Amniotic stem cell (primary cell): ENCODE data around the gene PRDX2.
A peak's percentile ranks its signal among the peaks of the same experiment; 100 is the strongest.

Experiments used
- DNase-seq: peaks from one replicate; lab custom pipeline; 2025; lab: John Stamatoyannopoulos, UW

PRDX2 gene

GRCh38 chr19:12779162-12779993 lies 22.2 kb downstream of the PRDX2 start:
- no peak for DNase-seq

- DNase-seq, result no peak
These were observed 22.8 kb downstream of the PRDX2 start for GRCh38 chr19:12778905-12779161.

- no peak for DNase-seq
These were observed 23.3 kb downstream of the PRDX2 start for GRCh38 chr19:12778017-12778904.

- DNase-seq, result peak; percentile 50
These were observed 24.2 kb downstream of the PRDX2 start for GRCh38 chr19:12777217-12778016.

GRCh38 chr19:12774588-12775555 lies 26.7 kb downstream of the PRDX2 start, which contains the start of gene HOOK2:
TSS of gene HOOK2 (minus strand) at chr19:12775552. CDS start at chr19:12775449, 103 bp downstream.
- DNase-seq, result no peak

- DNase-seq, result no peak
These were observed 28.0 kb downstream of the PRDX2 start for GRCh38 chr19:12773571-12773970.

- no peak for DNase-seq
These were observed 29.3 kb downstream of the PRDX2 start for GRCh38 chr19:12772323-12772722.

GRCh38 chr19:12770922-12771321 lies 30.7 kb downstream of the PRDX2 start:
- no peak for DNase-seq

- no peak for DNase-seq
These were observed 31.9 kb downstream of the PRDX2 start for GRCh38 chr19:12769689-12770088.

GRCh38 chr19:12767666-12768065 lies 33.9 kb downstream of the PRDX2 start:
- DNase-seq, result no peak

- DNase-seq, result no peak
These were observed 34.5 kb downstream of the PRDX2 start for GRCh38 chr19:12767150-12767549.

- DNase-seq, result no peak
These were observed 35.5 kb downstream of the PRDX2 start for GRCh38 chr19:12766051-12766521.

- no peak for DNase-seq
These were observed 36.9 kb downstream of the PRDX2 start for GRCh38 chr19:12764698-12765097.

GRCh38 chr19:12763100-12763499 lies 38.5 kb downstream of the PRDX2 start:
- DNase-seq, result no peak

GRCh38 chr19:12759686-12760085 lies 41.9 kb downstream of the PRDX2 start:
- DNase-seq, result no peak

- DNase-seq, result no peak
These were observed 43.9 kb downstream of the PRDX2 start for GRCh38 chr19:12757544-12758274.

- no peak for DNase-seq
These were observed 45.3 kb downstream of the PRDX2 start for GRCh38 chr19:12756150-12756883.

GRCh38 chr19:12754465-12755196 lies 47.0 kb downstream of the PRDX2 start:
- DNase-seq, result no peak
